Rectal smooth muscle tissue (tissue), 1 donor: ENCODE measurements around the gene LARP4B.

Source experiments
- H3K27ac ChIP-seq: one replicate; pipeline ENCODE4 v1.7.0; 2013; ENCODE audit warnings: low read depth, low read length, inconsistent platforms
- H3K27me3 ChIP-seq: one replicate; pipeline ENCODE4 v1.7.0; 2013; ENCODE audit warnings: low read length; ENCODE audit not compliant: control insufficient read depth, insufficient read depth
- H3K36me3 ChIP-seq: one replicate; pipeline ENCODE4 v1.7.0; 2013; ENCODE audit warnings: low read length; ENCODE audit not compliant: control insufficient read depth, insufficient read depth
- H3K4me1 ChIP-seq: one replicate; pipeline ENCODE4 v1.7.0; 2013; ENCODE audit warnings: low read length; ENCODE audit not compliant: control insufficient read depth, insufficient read depth
- H3K4me3 ChIP-seq: one replicate; pipeline ENCODE4 v1.7.0; 2013; ENCODE audit warnings: low read length
- H3K9ac ChIP-seq: one replicate; pipeline ENCODE4 v1.7.0; 2013; ENCODE audit warnings: low read length

The LARP4B gene

GRCh38 chr10:815338-816090 is 116.0 kb downstream of the LARP4B start:
- no peak overlapping the region for H3K4me3 ChIP-seq
- H3K27me3 ChIP-seq = no peaks in the 10 kb centered on the region
- no peak overlapping the region for H3K9ac ChIP-seq
- no peaks in the 10 kb centered on the region for H3K4me1 ChIP-seq
- H3K36me3 ChIP-seq = peaks cover 58% of the 10 kb centered on the region
- H3K27ac ChIP-seq = no peak overlapping the region

GRCh38 chr10:814536-815302 is 116.8 kb downstream of the LARP4B start:
- no peak overlapping the region for H3K4me3 ChIP-seq
- no peaks in the 10 kb centered on the region for H3K27me3 ChIP-seq
- H3K9ac ChIP-seq = no peak overlapping the region
- no peaks in the 10 kb centered on the region for H3K4me1 ChIP-seq
- no peak overlapping the region for H3K27ac ChIP-seq
- H3K36me3 ChIP-seq = peaks cover 52% of the 10 kb centered on the region

- Histone ChIP-seq H3K4me3 (no peak overlapping the region), H3K27ac (no peak overlapping the region), H3K27me3 (no peaks in the 10 kb centered on the region), H3K4me1 (no peaks in the 10 kb centered on the region), H3K36me3 (peaks cover 47% of the 10 kb centered on the region), H3K9ac (no peak overlapping the region)
Observed at GRCh38 chr10:813286-813685, 118.2 kb downstream of the LARP4B start.

GRCh38 chr10:812787-813186 is 118.7 kb downstream of the LARP4B start:
- Histone ChIP-seq H3K4me3 (no peak overlapping the region), H3K36me3 (peaks cover 46% of the 10 kb centered on the region), H3K27ac (no peak overlapping the region)

GRCh38 chr10:811379-812175 is 119.9 kb downstream of the LARP4B start:
- Histone ChIP-seq H3K4me1 (no peaks in the 10 kb centered on the region), H3K4me3 (no peak overlapping the region), H3K9ac (no peak overlapping the region), H3K27ac (no peak overlapping the region), H3K36me3 (peaks cover 45% of the 10 kb centered on the region), H3K27me3 (no peaks in the 10 kb centered on the region)

More at GRCh38 chr10:812787-813186, 118.7 kb downstream of the LARP4B start:
- Histone ChIP-seq H3K4me1 (no peaks in the 10 kb centered on the region), H3K27me3 (no peaks in the 10 kb centered on the region), H3K9ac (no peak overlapping the region)

GRCh38 chr10:810351-810846 is 121.1 kb downstream of the LARP4B start:
- Histone ChIP-seq H3K4me3 (no peak overlapping the region), H3K27ac (no peak overlapping the region), H3K36me3 (peaks cover 42% of the 10 kb centered on the region), H3K9ac (no peak overlapping the region), H3K27me3 (no peaks in the 10 kb centered on the region), H3K4me1 (no peaks in the 10 kb centered on the region)

- Histone ChIP-seq H3K4me1 (no peaks in the 10 kb centered on the region), H3K36me3 (peaks cover 36% of the 10 kb centered on the region), H3K9ac (no peak overlapping the region), H3K27ac (no peak overlapping the region), H3K27me3 (no peaks in the 10 kb centered on the region), H3K4me3 (no peak overlapping the region)
Observed at GRCh38 chr10:809671-810350, 121.7 kb downstream of the LARP4B start.

- Histone ChIP-seq H3K27ac (no peak overlapping the region), H3K36me3 (peaks cover 30% of the 10 kb centered on the region), H3K4me1 (no peaks in the 10 kb centered on the region), H3K27me3 (no peaks in the 10 kb centered on the region), H3K9ac (no peak overlapping the region), H3K4me3 (no peak overlapping the region)
Observed at GRCh38 chr10:807958-808353, 123.5 kb downstream of the LARP4B start.

GRCh38 chr10:807163-807957 is 124.1 kb downstream of the LARP4B start:
- H3K27ac ChIP-seq = no peak overlapping the region
- no peak overlapping the region for H3K4me3 ChIP-seq
- peaks cover 26% of the 10 kb centered on the region for H3K36me3 ChIP-seq
- H3K4me1 ChIP-seq = no peaks in the 10 kb centered on the region
- no peak overlapping the region for H3K9ac ChIP-seq
- no peaks in the 10 kb centered on the region for H3K27me3 ChIP-seq

GRCh38 chr10:806451-807162 is 124.9 kb downstream of the LARP4B start:
- Histone ChIP-seq H3K36me3 (peaks cover 20% of the 10 kb centered on the region), H3K9ac (no peak overlapping the region), H3K27me3 (no peaks in the 10 kb centered on the region), H3K27ac (no peak overlapping the region), H3K4me1 (no peaks in the 10 kb centered on the region), H3K4me3 (no peak overlapping the region)
